HG02943 (cell line): ENCODE measurements around the gene MEGF8.

Source experiments
- ATAC-seq: cut with Tn5 transposase; IDR thresholded peaks from one replicate; pipeline ENCODE4 v1.9.1; 2021; ENCODE audit warnings: mild to moderate bottlenecking, low read depth, moderate library complexity; ENCODE audit not compliant: unreplicated experiment

MEGF8 gene

DNA sequence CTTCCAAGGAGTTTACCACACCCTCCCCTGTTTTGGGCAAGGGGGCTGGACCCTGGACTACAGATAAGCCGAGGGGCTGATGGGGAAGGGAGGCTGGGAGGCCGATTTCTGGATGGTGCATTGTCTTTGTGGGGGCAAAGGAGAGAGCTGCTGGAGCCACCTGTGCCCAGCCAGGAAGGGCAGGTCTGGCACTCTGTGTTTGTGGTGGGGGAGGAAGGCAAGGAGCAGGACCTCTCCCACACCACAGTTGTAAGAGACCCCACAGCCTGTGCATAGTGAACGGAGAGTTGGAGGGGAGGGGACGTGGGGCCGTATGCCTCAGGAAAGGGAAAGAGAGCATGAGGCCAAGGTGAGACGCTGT lies 39.5 kb upstream of the MEGF8 start:
- no peak for ATAC-seq

DNA sequence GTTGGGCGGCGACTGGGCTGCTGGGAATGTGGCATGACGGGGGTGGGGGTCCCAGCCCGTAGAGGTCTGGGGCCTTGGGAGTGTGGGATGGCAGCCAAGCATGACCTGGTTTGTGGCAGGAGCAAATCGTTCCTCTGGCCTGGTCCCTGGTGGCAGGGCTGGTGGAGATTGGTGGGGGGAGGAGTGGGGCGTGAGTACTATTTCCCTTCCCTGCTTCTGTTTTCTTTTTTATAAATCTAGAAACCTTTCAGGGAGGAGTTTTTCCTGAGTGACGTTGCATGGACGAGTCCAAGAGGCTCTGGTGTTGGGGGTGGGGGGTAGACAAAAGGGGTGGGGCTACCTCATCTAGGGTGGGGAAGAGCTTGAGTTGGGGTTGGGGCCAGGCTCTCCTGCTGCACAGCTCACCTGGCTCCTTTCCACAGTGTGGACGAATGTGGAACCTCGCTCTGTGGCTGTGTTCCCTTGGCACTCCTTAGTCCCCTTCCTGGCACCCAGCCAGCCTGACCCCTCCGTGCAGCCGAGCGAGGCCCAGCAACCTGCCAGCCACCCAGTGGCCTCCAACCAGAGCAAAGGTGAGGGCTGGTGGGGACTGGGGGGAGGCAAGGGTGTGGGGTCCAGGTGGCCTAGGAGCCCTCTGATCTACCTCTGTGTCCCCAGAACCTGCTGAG lies 39.0 kb upstream of the MEGF8 start:
- no peak for ATAC-seq

DNA sequence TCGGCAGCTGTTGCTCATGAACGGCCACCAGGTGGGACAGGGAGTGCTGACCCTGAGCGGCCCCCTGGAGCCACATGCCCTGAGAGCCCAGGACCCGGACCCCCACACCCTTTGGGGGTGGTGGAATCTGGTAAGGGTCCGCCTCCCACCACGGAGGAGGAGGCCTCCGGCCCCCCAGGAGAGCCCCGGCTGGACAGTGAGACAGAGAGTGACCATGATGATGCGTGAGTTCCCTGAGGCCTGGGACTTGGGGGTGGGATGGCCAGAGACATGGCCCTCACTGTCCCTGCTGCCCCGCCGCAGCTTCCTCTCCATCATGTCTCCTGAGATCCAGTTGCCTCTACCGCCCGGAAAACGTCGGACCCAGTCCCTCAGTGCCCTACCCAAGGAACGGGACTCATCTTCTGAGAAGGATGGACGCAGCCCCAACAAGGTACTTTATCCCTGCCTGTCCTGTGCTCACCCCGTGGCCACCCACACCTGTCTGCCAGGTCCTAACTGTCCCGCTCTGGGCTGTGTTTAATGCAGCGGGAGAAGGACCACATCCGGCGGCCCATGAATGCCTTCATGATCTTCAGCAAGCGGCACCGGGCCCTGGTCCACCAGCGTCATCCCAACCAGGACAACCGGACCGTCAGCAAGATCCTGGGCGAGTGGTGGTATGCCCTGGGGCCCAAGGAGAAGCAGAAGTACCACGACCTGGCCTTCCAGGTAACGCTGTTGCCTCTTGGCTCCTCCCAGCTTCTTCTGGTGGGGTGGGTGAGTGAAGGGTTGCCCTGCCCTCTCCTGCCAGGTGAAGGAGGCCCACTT lies 38.2 kb upstream of the MEGF8 start:
- ATAC-seq = no peak

DNA sequence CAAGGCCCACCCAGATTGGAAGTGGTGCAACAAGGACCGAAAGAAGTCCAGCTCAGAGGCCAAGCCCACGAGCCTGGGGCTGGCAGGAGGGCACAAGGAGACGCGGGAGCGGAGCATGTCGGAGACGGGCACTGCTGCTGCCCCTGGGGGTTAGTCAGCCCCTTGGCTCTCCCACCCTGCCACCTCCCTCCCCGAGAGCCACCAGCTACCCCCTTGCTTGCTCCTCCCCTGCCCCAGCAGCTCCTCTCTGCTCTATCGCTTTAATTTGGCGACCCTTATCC lies 37.7 kb upstream of the MEGF8 start:
- ATAC-seq = no peak

DNA sequence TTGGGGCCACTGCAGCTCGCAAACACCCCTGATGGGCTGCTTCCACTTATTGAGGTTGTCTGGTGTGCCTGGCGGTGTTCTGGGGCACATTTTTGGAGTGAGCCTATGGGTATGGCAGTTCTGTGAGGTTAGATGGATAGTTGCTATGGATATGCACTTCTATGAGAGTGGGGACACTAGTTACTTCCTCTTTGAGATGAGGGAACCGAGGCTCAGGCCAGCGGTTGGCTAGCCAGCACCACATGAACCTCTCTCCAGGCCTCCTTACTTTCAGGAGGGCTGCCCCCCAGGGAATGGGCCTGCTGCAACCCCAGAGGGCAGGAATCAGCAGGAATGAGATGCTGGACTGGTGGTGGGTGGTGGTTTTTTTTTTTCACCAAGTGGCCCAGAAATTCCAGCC lies 37.0 kb upstream of the MEGF8 start:
- ATAC-seq = no peak

DNA sequence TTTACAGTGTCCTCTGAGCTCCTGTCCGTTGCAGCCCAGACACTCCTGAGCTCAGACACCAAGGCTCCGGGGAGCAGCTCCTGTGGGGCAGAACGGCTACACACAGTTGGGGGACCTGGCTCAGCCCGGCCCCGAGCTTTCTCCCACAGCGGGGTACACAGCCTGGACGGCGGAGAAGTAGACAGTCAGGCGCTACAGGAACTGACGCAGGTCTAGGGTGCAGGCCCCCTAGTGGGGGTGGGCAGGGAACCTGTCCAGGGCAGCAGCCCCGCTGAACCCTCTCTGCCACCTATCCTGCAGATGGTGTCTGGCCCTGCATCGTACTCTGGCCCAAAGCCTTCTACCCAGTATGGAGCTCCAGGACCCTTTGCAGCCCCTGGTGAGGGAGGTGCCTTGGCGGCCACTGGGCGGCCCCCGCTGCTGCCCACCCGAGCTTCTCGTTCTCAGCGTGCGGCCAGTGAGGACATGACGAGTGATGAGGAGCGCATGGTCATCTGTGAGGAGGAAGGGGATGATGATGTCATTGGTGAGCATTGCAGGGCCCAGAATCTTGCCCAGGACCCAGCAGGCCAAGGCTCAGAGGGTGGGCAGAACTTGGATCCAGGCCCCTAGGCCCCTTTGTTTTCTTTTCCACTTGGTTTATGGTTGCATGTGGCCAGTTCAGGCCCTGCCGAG lies 36.4 kb upstream of the MEGF8 start:
- ATAC-seq = no peak

DNA sequence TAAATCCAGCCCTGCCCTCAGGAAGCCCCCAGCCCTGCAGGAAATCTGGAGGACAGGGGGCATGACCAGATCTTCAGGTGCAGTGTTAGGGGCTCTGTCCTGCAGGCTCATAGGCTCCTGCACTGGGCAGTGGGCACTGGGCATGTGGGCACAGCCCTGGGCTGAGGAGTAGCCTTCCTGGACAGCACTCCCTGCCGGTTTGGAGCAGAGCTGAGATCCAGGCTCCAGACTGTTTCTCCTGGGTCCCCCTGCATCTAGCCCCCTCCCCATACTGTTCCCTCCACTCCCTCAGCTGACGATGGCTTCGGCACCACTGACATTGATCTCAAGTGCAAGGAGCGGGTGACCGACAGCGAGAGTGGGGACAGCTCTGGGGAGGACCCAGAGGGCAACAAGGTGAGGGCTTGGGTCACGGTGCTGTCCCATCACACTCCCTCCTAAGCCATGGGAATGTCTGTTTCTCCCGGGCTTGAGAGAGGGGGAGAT lies 35.8 kb upstream of the MEGF8 start:
- ATAC-seq = no peak

DNA sequence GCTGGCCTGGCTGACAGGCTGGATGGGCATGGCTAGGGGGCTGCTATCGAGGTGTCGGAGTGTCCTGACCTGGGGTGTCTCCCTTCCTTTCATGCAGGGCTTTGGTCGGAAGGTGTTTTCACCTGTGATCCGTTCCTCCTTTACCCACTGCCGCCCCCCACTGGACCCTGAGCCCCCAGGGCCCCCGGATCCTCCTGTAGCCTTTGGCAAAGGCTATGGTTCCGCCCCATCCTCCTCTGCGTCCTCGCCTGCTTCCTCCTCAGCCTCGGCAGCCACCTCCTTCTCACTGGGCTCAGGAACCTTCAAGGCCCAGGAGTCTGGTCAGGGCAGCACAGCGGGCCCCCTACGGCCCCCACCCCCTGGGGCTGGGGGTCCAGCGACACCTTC lies 35.3 kb upstream of the MEGF8 start:
- no peak for ATAC-seq

DNA sequence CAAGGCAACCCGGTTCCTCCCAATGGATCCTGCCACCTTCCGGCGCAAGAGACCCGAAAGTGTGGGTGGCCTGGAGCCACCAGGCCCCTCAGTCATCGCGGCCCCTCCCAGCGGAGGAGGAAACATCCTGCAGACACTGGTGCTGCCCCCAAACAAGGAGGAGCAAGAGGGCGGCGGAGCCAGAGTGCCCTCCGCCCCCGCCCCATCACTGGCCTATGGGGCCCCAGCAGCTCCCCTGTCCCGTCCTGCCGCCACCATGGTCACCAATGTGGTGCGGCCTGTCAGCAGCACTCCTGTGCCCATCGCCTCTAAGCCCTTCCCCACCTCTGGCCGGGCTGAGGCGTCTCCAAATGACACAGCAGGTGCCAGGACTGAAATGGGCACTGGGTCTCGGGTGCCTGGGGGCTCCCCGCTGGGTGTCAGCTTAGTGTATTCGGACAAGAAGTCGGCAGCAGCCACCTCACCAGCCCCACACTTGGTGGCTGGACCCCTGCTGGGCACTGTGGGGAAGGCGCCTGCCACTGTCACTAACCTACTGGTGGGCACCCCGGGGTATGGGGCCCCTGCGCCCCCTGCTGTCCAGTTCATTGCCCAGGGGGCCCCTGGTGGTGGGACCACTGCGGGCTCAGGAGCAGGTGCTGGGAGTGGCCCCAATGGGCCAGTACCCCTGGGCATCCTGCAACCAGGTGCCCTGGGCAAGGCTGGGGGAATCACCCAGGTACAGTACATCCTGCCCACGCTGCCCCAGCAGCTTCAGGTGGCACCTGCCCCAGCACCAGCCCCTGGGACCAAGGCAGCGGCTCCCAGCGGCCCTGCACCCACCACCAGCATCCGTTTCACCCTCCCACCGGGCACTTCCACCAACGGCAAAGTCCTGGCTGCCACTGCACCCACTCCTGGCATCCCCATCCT lies 34.7 kb upstream of the MEGF8 start:
- no peak for ATAC-seq

DNA sequence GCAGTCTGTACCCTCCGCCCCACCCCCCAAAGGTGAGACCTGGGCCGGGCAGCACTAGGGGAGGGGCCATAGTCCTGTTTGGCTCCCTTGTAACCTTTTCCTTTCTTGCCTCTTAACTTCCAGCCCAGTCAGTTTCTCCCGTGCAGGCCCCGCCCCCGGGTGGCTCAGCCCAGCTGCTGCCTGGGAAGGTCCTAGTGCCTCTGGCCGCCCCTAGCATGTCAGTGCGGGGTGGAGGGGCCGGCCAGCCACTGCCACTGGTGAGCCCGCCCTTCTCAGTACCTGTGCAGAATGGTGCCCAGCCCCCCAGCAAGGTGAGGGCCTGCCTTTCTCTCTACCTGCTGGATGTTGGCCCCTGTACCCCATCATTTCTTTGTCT lies 34.0 kb upstream of the MEGF8 start:
- no peak for ATAC-seq

DNA sequence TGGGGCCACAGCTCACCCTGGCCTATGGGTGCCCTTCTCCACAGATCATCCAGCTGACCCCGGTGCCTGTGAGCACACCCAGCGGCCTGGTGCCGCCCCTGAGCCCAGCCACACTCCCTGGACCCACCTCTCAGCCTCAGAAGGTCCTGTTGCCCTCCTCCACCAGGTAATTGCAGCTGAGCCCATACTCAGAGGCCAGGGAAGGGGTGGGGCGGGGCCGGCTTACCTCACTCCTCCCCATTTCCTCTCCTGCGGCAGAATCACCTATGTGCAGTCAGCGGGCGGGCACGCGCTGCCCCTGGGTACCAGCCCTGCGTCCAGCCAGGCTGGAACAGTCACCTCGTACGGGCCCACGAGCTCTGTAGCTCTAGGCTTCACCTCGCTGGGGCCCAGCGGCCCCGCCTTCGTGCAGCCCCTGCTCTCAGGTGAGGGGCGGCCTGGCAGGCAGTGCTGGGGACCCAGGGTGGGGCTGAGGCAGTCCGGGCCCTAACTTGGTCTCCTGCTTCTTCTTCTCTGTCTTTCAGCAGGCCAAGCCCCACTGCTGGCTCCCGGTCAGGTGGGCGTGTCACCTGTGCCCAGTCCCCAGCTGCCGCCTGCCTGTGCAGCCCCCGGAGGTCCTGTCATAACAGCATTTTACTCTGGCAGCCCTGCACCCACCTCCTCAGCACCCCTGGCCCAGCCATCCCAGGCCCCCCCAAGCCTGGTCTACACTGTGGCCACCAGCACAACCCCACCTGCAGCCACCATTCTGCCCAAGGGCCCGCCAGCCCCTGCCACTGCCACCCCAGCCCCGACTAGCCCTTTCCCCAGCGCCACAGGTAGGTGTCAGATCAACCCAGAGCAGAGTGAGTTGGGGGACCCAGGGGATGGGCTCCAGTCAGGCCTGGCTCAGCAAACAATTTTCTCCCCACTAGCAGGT lies 33.1 kb upstream of the MEGF8 start:
- ATAC-seq = no peak

DNA sequence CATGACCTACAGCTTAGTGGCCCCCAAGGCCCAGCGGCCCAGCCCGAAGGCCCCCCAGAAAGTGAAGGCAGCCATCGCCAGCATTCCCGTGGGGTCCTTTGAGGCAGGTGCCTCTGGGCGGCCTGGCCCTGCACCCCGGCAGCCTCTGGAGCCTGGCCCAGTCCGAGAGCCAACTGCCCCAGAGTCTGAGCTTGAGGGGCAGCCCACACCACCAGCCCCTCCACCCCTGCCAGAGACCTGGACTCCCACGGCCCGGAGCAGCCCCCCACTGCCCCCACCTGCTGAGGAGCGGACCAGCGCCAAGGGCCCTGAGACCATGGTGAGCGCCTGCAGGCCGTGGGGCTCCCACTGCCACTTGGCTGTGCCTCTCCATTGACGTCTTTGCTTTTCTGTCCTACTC lies 32.5 kb upstream of the MEGF8 start:
- no peak for ATAC-seq

DNA sequence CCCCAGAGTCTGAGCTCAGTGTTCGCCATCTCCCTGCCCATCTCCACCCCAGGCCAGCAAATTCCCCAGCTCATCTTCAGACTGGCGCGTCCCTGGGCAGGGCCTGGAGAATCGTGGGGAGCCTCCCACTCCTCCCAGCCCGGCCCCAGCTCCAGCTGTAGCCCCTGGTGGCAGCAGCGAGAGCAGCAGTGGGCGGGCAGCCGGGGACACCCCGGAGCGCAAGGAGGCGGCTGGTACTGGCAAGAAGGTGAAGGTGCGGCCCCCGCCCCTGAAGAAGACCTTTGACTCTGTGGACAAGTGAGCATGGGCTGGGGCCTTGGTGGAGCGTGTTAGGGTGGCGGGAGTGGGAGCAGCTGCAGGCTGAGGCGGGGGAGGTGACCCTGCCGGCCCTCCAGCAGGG lies 31.9 kb upstream of the MEGF8 start:
- ATAC-seq = no peak

DNA sequence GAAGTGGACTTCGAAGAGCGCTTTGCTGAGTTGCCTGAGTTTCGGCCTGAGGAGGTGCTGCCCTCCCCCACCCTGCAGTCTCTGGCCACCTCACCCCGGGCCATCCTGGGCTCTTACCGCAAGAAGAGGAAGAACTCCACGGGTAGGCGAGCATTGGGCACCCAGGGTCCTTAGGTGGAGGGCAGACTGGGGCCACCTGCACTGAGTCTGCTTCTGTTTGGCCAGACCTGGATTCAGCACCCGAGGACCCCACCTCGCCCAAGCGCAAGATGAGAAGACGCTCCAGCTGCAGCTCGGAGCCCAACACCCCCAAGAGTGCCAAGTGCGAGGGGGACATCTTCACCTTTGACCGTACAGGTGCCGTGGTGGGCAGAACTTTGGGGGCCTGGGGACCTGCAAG lies 31.5 kb upstream of the MEGF8 start:
- ATAC-seq = no peak

DNA sequence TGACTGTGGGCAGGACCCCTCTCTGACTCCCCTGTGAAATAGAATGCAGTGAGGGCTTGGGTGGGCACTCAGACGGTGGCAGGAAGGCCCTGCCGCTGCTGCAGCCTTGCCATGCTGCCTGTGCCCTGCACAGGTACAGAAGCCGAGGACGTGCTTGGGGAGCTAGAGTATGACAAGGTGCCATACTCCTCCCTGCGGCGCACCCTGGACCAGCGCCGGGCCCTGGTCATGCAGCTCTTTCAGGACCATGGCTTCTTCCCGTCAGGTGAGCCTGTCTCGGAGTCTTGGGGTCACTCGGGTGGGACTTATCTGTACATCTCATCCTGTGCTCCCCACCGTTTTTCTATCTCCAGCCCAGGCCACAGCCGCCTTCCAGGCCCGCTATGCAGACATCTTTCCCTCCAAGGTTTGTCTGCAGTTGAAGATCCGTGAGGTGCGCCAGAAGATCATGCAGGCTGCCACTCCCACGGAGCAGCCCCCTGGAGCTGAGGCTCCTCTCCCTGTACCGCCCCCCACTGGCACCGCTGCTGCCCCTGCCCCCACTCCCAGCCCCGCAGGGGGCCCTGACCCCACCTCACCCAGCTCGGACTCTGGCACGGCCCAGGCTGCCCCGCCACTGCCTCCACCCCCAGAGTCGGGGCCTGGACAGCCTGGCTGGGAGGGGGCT lies 30.8 kb upstream of the MEGF8 start:
- ATAC-seq = no peak

DNA sequence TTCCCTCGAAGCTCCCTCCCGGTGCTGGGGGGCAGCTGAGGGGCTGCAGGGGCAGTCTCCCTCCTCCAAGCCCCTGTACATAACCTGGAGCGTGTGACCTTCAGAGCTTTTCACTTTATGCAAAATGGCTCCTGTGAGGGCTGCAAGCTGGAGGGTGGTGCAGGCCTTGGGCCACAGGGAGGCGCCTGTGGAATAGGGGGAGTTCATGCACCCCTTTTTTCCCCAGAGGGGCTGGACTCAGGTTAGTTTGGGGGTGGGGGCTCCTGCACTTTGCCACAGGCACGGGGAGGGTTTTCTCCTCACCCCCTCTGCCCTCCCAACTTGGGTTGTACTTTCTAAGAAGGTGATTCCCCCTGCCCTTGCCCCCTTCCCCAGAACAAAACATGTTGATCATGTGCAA lies 30.1 kb upstream of the MEGF8 start:
- no peak for ATAC-seq

DNA sequence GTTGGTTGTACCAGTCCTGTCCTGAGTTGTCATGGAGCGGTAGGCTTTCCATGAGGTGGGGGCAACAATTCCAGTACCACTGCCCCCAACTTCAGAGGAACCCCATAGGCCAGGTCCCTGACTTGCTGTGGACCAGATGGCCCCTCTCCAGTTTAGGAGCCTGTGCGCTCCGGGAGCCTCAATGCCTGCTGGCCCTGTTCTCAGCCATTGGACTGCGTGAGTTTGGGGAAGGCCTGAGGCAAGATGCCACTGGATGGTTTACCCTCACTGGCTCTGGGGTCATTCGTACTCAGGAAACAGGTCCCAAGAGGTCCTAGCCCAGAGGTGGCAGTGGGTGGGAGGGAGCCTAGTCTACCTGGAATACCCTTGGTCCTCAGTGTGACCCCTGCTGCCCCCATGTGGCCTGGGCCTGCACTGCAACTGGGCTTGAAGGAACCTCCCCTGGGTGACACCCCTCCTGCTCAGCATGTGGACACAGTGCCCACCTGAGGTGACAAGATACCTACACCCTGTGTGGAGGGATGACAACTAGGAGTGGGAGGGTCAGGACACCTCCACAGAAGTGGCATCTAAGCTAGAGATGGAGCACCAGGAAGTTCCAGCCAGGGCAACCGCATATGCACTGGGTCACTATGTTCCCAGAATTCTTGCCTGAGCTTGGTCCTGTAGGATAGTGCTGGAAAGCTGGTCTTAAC lies 29.5 kb upstream of the MEGF8 start:
- ATAC-seq = no peak

DNA sequence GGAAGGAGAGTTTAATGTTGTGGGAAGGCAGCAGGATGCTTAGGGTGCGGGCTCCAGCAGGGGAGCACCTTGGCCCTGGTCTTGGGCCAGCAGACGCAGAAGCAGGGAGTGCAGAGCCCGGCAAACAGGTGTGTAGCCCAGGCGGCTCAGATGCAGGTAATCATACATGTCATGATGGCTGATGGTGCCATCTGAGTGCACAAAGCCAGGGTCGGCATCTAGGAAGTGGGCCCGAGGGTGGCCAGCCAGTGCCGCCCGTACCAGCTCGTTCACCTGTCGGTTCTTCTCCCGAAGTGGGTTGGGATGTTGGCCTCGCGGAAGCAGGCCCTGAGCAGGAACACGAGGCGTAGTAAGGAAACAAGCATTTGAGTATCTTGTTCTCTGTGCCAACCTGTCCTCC lies 28.4 kb upstream of the MEGF8 start:
- no peak for ATAC-seq
